H9 (cell line): ENCODE results near the gene CNRIP1. TPM values are rescaled to one million over a fixed set of nuclear protein-coding genes. Genes with fewer than 3 reads are reported as not detected.

Experiments used
- DNase-seq: peaks from one replicate; pipeline ENCODE4 v3.0.0-alpha.2; 2017
- H2AFZ ChIP-seq: one replicate; pipeline ENCODE4 v1.6.1; 2013; ENCODE audit warnings: mild to moderate bottlenecking, low read length, control low read depth, moderate library complexity
- H2AK5ac ChIP-seq: 2 replicates; pipeline ENCODE4 v1.6.1; 2013; ENCODE audit warnings: low read length, control low read depth, mixed read lengths; ENCODE audit not compliant: insufficient read length
- H2BK120ac ChIP-seq: one replicate; pipeline ENCODE4 v1.6.1; 2013; ENCODE audit warnings: low read depth, mild to moderate bottlenecking, low read length, control low read depth, inconsistent platforms; ENCODE audit not compliant: poor library complexity, severe bottlenecking
- H2BK12ac ChIP-seq: 2 replicates; pipeline ENCODE4 v1.6.1; 2013; ENCODE audit warnings: low read length, control low read depth, mixed read lengths, low read depth; ENCODE audit not compliant: insufficient read length
- H2BK15ac ChIP-seq: 2 replicates; pipeline ENCODE4 v1.6.1; 2013; ENCODE audit warnings: low read depth, low read length, control low read depth
- H2BK20ac ChIP-seq: one replicate; pipeline ENCODE4 v1.6.1; 2013; ENCODE audit warnings: low read depth, mild to moderate bottlenecking, low read length, control low read depth, inconsistent platforms; ENCODE audit not compliant: poor library complexity, severe bottlenecking
- H2BK5ac ChIP-seq: 2 replicates; pipeline ENCODE4 v1.6.1; 2013; ENCODE audit warnings: low read length, control low read depth, mixed read lengths; ENCODE audit not compliant: insufficient read length
- H3K14ac ChIP-seq: 2 replicates; pipeline ENCODE4 v1.6.1; 2013; ENCODE audit warnings: low read length, control low read depth; ENCODE audit not compliant: insufficient read depth
- H3K18ac ChIP-seq: 2 replicates; pipeline ENCODE4 v1.6.1; 2013; ENCODE audit warnings: low read depth, mild to moderate bottlenecking, mixed read lengths, low read length, control low read depth; ENCODE audit not compliant: insufficient read length
- H3K23ac ChIP-seq: 2 replicates; pipeline ENCODE4 v1.6.1; 2013; ENCODE audit warnings: low read length, control low read depth, mixed read lengths, low read depth; ENCODE audit not compliant: insufficient read length
- H3K23me2 ChIP-seq: 2 replicates; pipeline ENCODE4 v1.6.1; 2013; ENCODE audit warnings: low read depth, mild to moderate bottlenecking, mixed read lengths, low read length, control low read depth; ENCODE audit not compliant: insufficient read length, poor library complexity, severe bottlenecking
- H3K27ac ChIP-seq: 2 replicates; pipeline ENCODE4 v1.5.1; 2013; ENCODE audit warnings: low read length, control low read depth, mixed read lengths, low read depth; ENCODE audit not compliant: insufficient read length
- H3K27me3 ChIP-seq: 2 replicates; pipeline ENCODE4 v1.6.1; 2013; ENCODE audit warnings: low read length, control low read depth, inconsistent platforms; ENCODE audit not compliant: insufficient read depth
- H3K4ac ChIP-seq: 2 replicates; pipeline ENCODE4 v1.6.1; 2013; ENCODE audit warnings: low read depth, mild to moderate bottlenecking, control low read depth, inconsistent platforms, low read length, moderate library complexity
- H3K4me1 ChIP-seq: 2 replicates; pipeline ENCODE4 v1.6.1; 2013; ENCODE audit warnings: low read length, control low read depth, inconsistent platforms; ENCODE audit not compliant: insufficient read depth
- H3K4me2 ChIP-seq: 2 replicates; pipeline ENCODE4 v1.6.1; 2013; ENCODE audit warnings: low read length, control low read depth, mixed read lengths; ENCODE audit not compliant: insufficient read length, insufficient read depth
- H3K56ac ChIP-seq: 2 replicates; pipeline ENCODE4 v1.6.1; 2013; ENCODE audit warnings: low read depth, mild to moderate bottlenecking, mixed read lengths, low read length, control low read depth; ENCODE audit not compliant: insufficient read length
- H3K79me1 ChIP-seq: 2 replicates; pipeline ENCODE4 v1.6.1; 2013; ENCODE audit warnings: low read depth, mild to moderate bottlenecking, moderate library complexity, low read length, control low read depth, inconsistent platforms; ENCODE audit not compliant: insufficient read depth, poor library complexity, severe bottlenecking
- H3K79me2 ChIP-seq: 2 replicates; pipeline ENCODE4 v1.6.1; 2013; ENCODE audit warnings: low read length, control low read depth, inconsistent platforms; ENCODE audit not compliant: insufficient read depth
- H3K9ac ChIP-seq: 2 replicates; pipeline ENCODE4 v1.6.1; 2013; ENCODE audit warnings: low read length, control low read depth, mixed read lengths; ENCODE audit not compliant: insufficient read length; ENCODE audit errors: extremely low read depth
- H3K9me3 ChIP-seq: one replicate; pipeline ENCODE4 v1.6.1; 2013; ENCODE audit warnings: low read depth, low read length, inconsistent platforms; ENCODE audit not compliant: control insufficient read depth
- H3T11ph ChIP-seq: one replicate; pipeline ENCODE4 v1.6.1; 2013; ENCODE audit warnings: mild to moderate bottlenecking, low read length, control low read depth, inconsistent platforms
- H4K20me1 ChIP-seq: one replicate; pipeline ENCODE4 v1.6.1; 2013; ENCODE audit not compliant: control insufficient read depth, insufficient read length, insufficient read depth
- H4K5ac ChIP-seq: 2 replicates; pipeline ENCODE4 v1.6.1; 2013; ENCODE audit warnings: low read depth, mild to moderate bottlenecking, mixed read lengths, low read length, control low read depth; ENCODE audit not compliant: insufficient read length
- H4K8ac ChIP-seq: replicated peaks from 2 replicates; pipeline ENCODE4 v1.6.1; 2013; ENCODE audit warnings: low read length, control low read depth, mixed read lengths, low read depth; ENCODE audit not compliant: insufficient read length
- H4K91ac ChIP-seq: 2 replicates; pipeline ENCODE4 v1.6.1; 2013; ENCODE audit warnings: low read depth, mild to moderate bottlenecking, moderate library complexity, mixed read lengths, low read length, control low read depth; ENCODE audit not compliant: insufficient read length
- H3K27ac Mint-ChIP-seq, 3 experiments: 2 replicates in 2 of 3; 3 replicates in 1 of 3; pipeline ENCODE4 v1.8.0; 2020 to 2021; ENCODE audit warnings: mixed read lengths in 3 of 3, mild to moderate bottlenecking in 1 of 3, moderate library complexity in 1 of 3
- H3K27me3 Mint-ChIP-seq: 2 replicates; pipeline ENCODE4 v1.8.0; 2021; ENCODE audit warnings: low read depth, mild to moderate bottlenecking, moderate library complexity, mixed read lengths
- H3K36me3 Mint-ChIP-seq, 3 experiments: 2 replicates in 2 of 3; 3 replicates in 1 of 3; pipeline ENCODE4 v1.8.0; 2020 to 2021; ENCODE audit warnings: low read depth in 3 of 3, mixed read lengths in 3 of 3; ENCODE audit not compliant: insufficient read depth in 1 of 3
- H3K4me1 Mint-ChIP-seq, 2 experiments: 2 replicates each; pipeline ENCODE4 v1.8.0; 2020; ENCODE audit warnings: mixed read lengths in 2 of 2
- H3K4me3 Mint-ChIP-seq, 2 experiments: 2 replicates in 1 of 2; 3 replicates in 1 of 2; pipeline ENCODE4 v1.8.0; 2020 to 2021; ENCODE audit warnings: mild to moderate bottlenecking in 2 of 2, mixed read lengths in 2 of 2, moderate library complexity in 1 of 2
- H3K9me3 Mint-ChIP-seq, 2 experiments: 2 replicates in 1 of 2; 3 replicates in 1 of 2; pipeline ENCODE4 v1.8.0; 2020; ENCODE audit warnings: mild to moderate bottlenecking in 2 of 2, mixed read lengths in 2 of 2, moderate library complexity in 1 of 2
- WGBS: extraction: QIAGEN DNeasy Blood & Tissue Kit; methylation state at CpG from one replicate; pipeline ENCODE4 v1.1.7; 2013; ENCODE audit warnings: missing lambda C conversion rate, low lambda C conversion rate, mixed read lengths; ENCODE audit not compliant: insufficient read length; ENCODE audit errors: extremely low coverage; 5-methylcytosine and 5-hydroxymethylcytosine counted together
- total RNA-seq: library from RNA; stranded (reverse); gene quantifications from 2 replicates; pipeline ENCODE4 v1.2.1, GENCODE V29; 2021
- TF ChIP-seq, protein P1 (sequence below): fragments of 200-600 bp; sonication (generic); conservative IDR thresholded peaks from 3 replicates; pipeline ENCODE4 v1.8.0; 2021; ENCODE audit warnings: antibody characterized with exemption, mild to moderate bottlenecking

Gene CNRIP1
- total RNA-seq, 1 experiment from 2014 or later: 0.70 TPM

GRCh38 chr2:68274022-68274421 is 45.7 kb downstream of the CNRIP1 start:
- no peak overlapping the region for H2BK15ac ChIP-seq
- H3K18ac ChIP-seq: no peak overlapping the region
- H2BK12ac ChIP-seq: no peak overlapping the region
- H3K14ac ChIP-seq: no peak overlapping the region
- no peaks in the 10 kb centered on the region for H3K9me3 Mint-ChIP-seq
- peaks cover 3 to 12% of the 10 kb centered on the region in 2 experiments; a peak in 1 of 4 replicates for H3K4me1 Mint-ChIP-seq
- H3K27me3 ChIP-seq: no peaks in the 10 kb centered on the region
- H3K23ac ChIP-seq: no peak overlapping the region
- TF ChIP-seq, protein P1, sequence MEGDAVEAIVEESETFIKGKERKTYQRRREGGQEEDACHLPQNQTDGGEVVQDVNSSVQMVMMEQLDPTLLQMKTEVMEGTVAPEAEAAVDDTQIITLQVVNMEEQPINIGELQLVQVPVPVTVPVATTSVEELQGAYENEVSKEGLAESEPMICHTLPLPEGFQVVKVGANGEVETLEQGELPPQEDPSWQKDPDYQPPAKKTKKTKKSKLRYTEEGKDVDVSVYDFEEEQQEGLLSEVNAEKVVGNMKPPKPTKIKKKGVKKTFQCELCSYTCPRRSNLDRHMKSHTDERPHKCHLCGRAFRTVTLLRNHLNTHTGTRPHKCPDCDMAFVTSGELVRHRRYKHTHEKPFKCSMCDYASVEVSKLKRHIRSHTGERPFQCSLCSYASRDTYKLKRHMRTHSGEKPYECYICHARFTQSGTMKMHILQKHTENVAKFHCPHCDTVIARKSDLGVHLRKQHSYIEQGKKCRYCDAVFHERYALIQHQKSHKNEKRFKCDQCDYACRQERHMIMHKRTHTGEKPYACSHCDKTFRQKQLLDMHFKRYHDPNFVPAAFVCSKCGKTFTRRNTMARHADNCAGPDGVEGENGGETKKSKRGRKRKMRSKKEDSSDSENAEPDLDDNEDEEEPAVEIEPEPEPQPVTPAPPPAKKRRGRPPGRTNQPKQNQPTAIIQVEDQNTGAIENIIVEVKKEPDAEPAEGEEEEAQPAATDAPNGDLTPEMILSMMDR: no peak
- H3K9me3 ChIP-seq: no peaks in the 10 kb centered on the region
- no peaks in the 10 kb centered on the region for H3K79me2 ChIP-seq
- peak overlapping the region; percentile 67 for H2BK120ac ChIP-seq
- H2BK5ac ChIP-seq: no peak overlapping the region
- H2AK5ac ChIP-seq: no peak overlapping the region
- no peak overlapping the region for H3K27ac Mint-ChIP-seq
- WGBS: no CpG with 5 or more reads among the region's 3 CpGs
- no peaks in the 10 kb centered on the region for H3K36me3 Mint-ChIP-seq
- no peak overlapping the region for H3K4me2 ChIP-seq
- H3K4me1 ChIP-seq: peaks cover 2% of the 10 kb centered on the region; the same call in 1 of the 2 replicates
- no peak overlapping the region for H3K4ac ChIP-seq
- H3K56ac ChIP-seq: no peak overlapping the region
- H3T11ph ChIP-seq: no peak overlapping the region
- H3K23me2 ChIP-seq: no peaks in the 10 kb centered on the region
- no peak overlapping the region for H2BK20ac ChIP-seq
- H3K27ac ChIP-seq: no peak overlapping the region
- no peak for DNase-seq
- H4K8ac ChIP-seq: no peak overlapping the region
- H2AFZ ChIP-seq: no peak overlapping the region
- no peaks in the 10 kb centered on the region for H3K27me3 Mint-ChIP-seq
- no peaks in the 10 kb centered on the region for H3K79me1 ChIP-seq
- H4K91ac ChIP-seq: no peak overlapping the region
- no peak overlapping the region for H3K4me3 Mint-ChIP-seq
- no peak overlapping the region for H3K9ac ChIP-seq
- H4K20me1 ChIP-seq: no peaks in the 10 kb centered on the region
- no peak overlapping the region for H4K5ac ChIP-seq
